Vagina (tissue), 2 donors: ENCODE measurements around the gene HAO2.

Experiments used
- POLR2A ChIP-seq, 2 donors: fragments of 450-650 bp; IDR thresholded peaks; one replicate each; pipeline ENCODE4 v1.6.1; 2017; ENCODE audit warnings: antibody characterized with exemption in 2 of 2, mild to moderate bottlenecking in 2 of 2, moderate library complexity in 2 of 2
- POLR2AphosphoS5 ChIP-seq, 2 donors: sonication (generic); formaldehyde crosslinking; IDR thresholded peaks; one replicate each; pipeline ENCODE4 v1.9.0; 2017; ENCODE audit warnings: antibody characterized with exemption in 2 of 2, mild to moderate bottlenecking in 2 of 2, low read depth in 1 of 2; ENCODE audit not compliant: insufficient read depth in 1 of 2
- TF ChIP-seq, protein P1 (sequence below), 3 experiments: fragments of 450-650 bp in 2 of 3; fragments of 200-600 bp in 1 of 3; sonication (generic) in 1 of 3; IDR thresholded peaks; one replicate each; pipeline ENCODE4 v1.5.1; 2017 to 2019; ENCODE audit warnings: antibody characterized with exemption in 3 of 3, mild to moderate bottlenecking in 2 of 3, moderate library complexity in 2 of 3

DNA sequence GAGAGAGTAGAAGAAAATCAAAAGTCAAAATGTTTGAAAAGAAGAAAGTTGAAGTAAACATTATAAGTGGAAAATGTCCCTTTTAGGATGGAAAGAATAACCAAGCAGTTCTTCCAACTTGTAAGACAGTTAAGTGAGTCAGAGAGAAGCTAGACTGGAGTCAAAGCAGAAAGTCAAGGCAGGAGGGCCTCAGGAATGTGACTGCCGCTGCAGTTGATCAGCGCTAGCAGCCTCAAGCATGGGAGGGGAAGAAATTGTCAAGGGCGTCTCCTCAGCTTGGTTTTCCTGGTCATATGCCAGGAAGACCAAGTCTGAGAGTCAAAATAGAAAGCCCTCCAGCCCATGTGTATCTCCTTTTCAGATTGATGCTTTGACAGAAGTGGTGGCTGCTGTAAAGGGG is 23.2 kb downstream of the HAO2 start:
- TF ChIP-seq POLR2AphosphoS5 (IDR thresholded peaks at IDR 0.05; ENCODE audit: insufficient read depth in 1 of 2, low read depth in 1 of 2) (no peak), POLR2A (IDR thresholded peaks at IDR 0.05) (no peak)
- TF ChIP-seq, protein P1, sequence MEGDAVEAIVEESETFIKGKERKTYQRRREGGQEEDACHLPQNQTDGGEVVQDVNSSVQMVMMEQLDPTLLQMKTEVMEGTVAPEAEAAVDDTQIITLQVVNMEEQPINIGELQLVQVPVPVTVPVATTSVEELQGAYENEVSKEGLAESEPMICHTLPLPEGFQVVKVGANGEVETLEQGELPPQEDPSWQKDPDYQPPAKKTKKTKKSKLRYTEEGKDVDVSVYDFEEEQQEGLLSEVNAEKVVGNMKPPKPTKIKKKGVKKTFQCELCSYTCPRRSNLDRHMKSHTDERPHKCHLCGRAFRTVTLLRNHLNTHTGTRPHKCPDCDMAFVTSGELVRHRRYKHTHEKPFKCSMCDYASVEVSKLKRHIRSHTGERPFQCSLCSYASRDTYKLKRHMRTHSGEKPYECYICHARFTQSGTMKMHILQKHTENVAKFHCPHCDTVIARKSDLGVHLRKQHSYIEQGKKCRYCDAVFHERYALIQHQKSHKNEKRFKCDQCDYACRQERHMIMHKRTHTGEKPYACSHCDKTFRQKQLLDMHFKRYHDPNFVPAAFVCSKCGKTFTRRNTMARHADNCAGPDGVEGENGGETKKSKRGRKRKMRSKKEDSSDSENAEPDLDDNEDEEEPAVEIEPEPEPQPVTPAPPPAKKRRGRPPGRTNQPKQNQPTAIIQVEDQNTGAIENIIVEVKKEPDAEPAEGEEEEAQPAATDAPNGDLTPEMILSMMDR (IDR thresholded peaks at IDR 0.05), result no peak
